BLaER1 (cell line): ENCODE data around the gene ABL2.

ENCODE experiments used
- H3K27ac ChIP-seq: shearing (Covaris generic); formaldehyde crosslinking; 2 replicates; pipeline ENCODE4 v1.8.1; 2022
- H3K27me3 ChIP-seq: shearing (Covaris generic); formaldehyde crosslinking; 2 replicates; pipeline ENCODE4 v1.8.1; 2022
- H3K36me3 ChIP-seq: shearing (Covaris generic); formaldehyde crosslinking; 2 replicates; pipeline ENCODE4 v1.8.1; 2022
- H3K4me1 ChIP-seq: shearing (Covaris generic); formaldehyde crosslinking; 2 replicates; pipeline ENCODE4 v1.8.1; 2022
- H3K4me2 ChIP-seq: shearing (Covaris generic); formaldehyde crosslinking; 2 replicates; pipeline ENCODE4 v1.8.1; 2022
- H3K4me3 ChIP-seq: shearing (Covaris generic); formaldehyde crosslinking; 2 replicates; pipeline ENCODE4 v1.8.1; 2022
- H3K9ac ChIP-seq: shearing (Covaris generic); formaldehyde crosslinking; 2 replicates; pipeline ENCODE4 v1.8.1; 2022
- H3K9me3 ChIP-seq: shearing (Covaris generic); formaldehyde crosslinking; 2 replicates; pipeline ENCODE4 v1.8.1; 2022
- H4K20me1 ChIP-seq: shearing (Covaris generic); formaldehyde crosslinking; 2 replicates; pipeline ENCODE4 v1.8.1; 2022
- Cebpa-rat ChIP-seq: shearing (Covaris generic); IDR thresholded peaks from 2 replicates; pipeline ENCODE4 v1.8.1; 2022

Gene ABL2

DNA sequence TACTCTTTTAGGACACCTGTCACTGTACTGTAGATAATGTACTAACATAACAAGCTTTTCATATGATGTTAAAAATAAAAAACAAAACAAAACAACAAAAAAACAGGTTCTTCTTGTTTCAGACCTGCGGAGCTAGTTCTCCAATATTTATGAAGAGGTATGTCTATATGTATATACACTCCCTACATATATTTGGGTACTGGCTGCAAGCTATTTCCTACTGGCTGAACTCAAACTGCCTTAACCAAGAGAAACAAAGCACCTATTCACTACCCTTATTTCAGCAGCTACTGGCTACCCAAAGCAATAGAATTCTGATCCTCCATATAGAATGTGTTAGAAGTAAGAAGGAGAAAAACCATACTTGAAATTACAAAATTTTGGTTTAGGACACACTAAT, 73.5 kb downstream of the ABL2 start:
- TF ChIP-seq Cebpa-rat = no peak
- Histone ChIP-seq H3K4me2 (no peak overlapping the region), H3K36me3 (no peaks in the 10 kb centered on the region), H3K4me1 (peaks cover 5% of the 10 kb centered on the region), H3K27ac (no peak overlapping the region), H3K27me3 (no peaks in the 10 kb centered on the region), H3K9ac (no peak overlapping the region), H3K9me3 (no peaks in the 10 kb centered on the region), H4K20me1 (peaks cover 13% of the 10 kb centered on the region; the same call in 1 of the 2 replicates), H3K4me3 (no peak overlapping the region)

DNA sequence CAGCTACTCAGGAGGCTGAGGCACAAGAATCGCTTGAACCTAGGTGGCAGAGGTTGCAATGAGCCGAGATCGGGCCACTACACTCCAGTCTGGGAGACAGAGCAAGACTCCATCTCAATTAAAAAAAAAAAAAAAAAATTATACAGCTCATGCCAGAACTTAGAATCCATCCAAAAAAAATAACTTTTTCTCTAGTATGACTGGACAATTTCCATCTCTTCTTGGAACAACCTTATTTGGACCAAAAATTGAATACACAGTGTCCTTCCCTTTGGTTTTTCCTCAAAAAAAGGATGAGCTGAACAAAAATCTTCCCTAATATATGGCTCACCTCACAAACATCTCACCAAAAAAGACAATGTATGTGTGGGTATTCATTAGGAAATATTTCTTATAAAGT, 73.9 kb downstream of the ABL2 start:
- no peaks in the 10 kb centered on the region for H3K36me3 ChIP-seq
- H3K4me1 ChIP-seq = peaks cover 5% of the 10 kb centered on the region
- no peak for TF ChIP-seq Cebpa-rat
- H3K27ac ChIP-seq = no peak overlapping the region
- H3K4me3 ChIP-seq = no peak overlapping the region
- no peaks in the 10 kb centered on the region for H3K27me3 ChIP-seq
- H3K4me2 ChIP-seq = no peak overlapping the region
- no peak overlapping the region for H3K9ac ChIP-seq
- H3K9me3 ChIP-seq = peaks cover 2% of the 10 kb centered on the region; the same call in 1 of the 2 replicates
- peaks cover 13% of the 10 kb centered on the region; the same call in 1 of the 2 replicates for H4K20me1 ChIP-seq

DNA sequence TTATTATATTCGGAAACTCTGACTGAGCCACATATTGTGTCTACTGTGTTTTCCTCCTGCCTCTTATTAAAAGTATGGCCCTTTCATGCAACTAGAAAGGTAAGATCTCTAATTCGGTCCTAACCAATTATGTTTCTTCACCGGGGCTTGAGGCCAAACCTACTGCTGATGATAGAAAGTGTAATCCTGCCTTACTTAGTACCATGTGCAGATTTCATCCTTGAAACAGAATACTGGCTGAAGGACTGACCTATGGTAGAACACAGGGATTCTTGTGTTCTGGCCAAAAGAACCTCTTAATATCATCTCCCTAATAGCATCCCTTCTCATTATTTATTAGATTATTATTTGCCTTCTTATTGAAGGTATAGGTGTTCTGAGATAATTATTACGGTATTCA, 75.0 kb downstream of the ABL2 start:
- H3K9me3 ChIP-seq = peaks cover 14% of the 10 kb centered on the region
- no peak overlapping the region for H3K27ac ChIP-seq
- TF ChIP-seq Cebpa-rat = no peak
- no peak overlapping the region for H3K4me3 ChIP-seq
- peaks cover 8% of the 10 kb centered on the region; the same call in 1 of the 2 replicates for H4K20me1 ChIP-seq
- no peaks in the 10 kb centered on the region for H3K27me3 ChIP-seq
- H3K9ac ChIP-seq = no peak overlapping the region
- H3K4me2 ChIP-seq = no peak overlapping the region
- H3K36me3 ChIP-seq = peaks cover 10% of the 10 kb centered on the region; the same call in 1 of the 2 replicates
- H3K4me1 ChIP-seq = peaks cover 5% of the 10 kb centered on the region

DNA sequence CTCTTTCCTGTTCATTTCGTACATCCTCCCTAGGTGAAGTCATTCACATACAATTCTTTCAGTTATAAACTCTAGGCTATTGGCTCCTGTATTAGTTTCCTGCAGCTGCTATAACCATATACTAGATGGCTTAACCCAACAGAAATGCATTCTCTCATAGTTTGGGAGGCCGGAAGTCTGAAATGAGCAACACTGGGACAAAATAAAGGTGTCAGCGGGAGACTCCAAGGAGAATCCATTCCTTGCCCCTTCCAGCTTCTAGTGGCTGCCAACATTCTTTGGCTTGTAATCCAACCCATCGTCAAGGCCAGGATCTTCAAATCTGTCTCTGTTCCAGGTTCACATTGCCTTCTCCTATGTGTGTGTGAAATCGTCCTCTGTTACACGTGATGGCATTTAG, 76.3 kb downstream of the ABL2 start:
- Histone ChIP-seq H4K20me1 (peaks cover 8% of the 10 kb centered on the region; the same call in 1 of the 2 replicates), H3K27ac (no peak overlapping the region), H3K4me2 (no peak overlapping the region), H3K9me3 (peaks cover 26% of the 10 kb centered on the region), H3K36me3 (peaks cover 22% of the 10 kb centered on the region), H3K27me3 (no peaks in the 10 kb centered on the region), H3K4me1 (peaks cover 5% of the 10 kb centered on the region), H3K4me3 (no peak overlapping the region), H3K9ac (no peak overlapping the region)
- no peak for TF ChIP-seq Cebpa-rat

DNA sequence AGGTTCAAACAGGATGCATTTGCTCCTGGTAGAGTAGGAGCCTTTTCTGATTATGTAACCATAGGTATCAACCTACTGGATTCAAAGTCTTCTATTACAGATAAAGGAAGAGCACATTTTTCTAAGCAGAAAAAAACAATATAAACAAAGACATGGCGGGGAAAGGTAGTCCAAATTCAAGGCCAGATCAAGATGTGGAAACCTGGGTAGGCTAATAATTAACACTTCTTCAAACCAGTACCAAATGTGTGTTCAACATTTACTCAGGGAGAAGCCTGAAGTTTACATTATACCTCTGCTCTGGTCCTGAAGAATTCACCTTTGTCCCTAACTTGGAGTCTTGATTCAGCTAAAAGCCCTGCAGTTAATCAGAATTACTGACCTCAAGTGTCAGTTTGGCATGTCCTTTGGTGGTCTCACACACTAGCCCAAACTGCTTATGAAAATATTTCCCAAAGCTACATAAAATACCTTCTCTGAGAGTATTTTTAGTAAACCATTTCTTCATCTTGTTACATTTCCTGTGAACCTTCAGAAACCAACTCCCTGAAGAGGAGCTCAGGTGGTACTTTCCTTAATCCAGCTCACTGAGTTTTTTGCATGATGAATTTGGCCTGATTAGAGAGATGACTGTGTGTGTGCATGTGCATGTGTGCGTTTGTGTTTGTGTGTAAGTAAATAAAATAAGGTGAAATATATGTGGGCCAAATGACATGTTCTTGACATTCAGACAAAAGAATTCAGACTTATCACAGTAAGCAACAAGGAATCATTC, 77.4 kb downstream of the ABL2 start:
- H3K27me3 ChIP-seq = no peaks in the 10 kb centered on the region
- peaks cover 31% of the 10 kb centered on the region for H3K36me3 ChIP-seq
- TF ChIP-seq Cebpa-rat = no peak
- peaks cover 5% of the 10 kb centered on the region for H3K4me1 ChIP-seq
- no peak overlapping the region for H3K4me3 ChIP-seq
- no peak overlapping the region for H3K9ac ChIP-seq
- H4K20me1 ChIP-seq = no peaks in the 10 kb centered on the region
- H3K27ac ChIP-seq = no peak overlapping the region
- no peak overlapping the region for H3K4me2 ChIP-seq
- H3K9me3 ChIP-seq = peaks cover 35% of the 10 kb centered on the region

DNA sequence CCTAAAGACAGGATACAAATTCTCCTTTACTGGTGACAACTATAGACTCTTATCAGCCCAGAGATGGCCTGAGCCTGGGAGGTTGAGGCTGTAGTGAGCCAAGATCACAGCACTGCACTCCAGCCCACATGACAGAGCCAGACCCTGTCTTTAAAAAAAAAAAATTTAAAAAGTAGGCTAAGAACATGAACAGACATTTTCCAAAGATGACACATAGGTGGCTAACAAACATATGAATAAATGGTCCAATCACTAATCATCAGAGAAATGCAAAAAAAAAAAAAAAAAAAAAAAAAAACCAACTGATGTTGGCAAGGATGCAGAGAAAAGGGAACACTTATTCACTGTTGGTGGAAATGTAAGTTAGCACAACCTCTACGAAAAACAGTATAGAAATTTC, 82.6 kb downstream of the ABL2 start:
- H3K4me1 ChIP-seq = peaks cover 15% of the 10 kb centered on the region
- H3K27me3 ChIP-seq = no peaks in the 10 kb centered on the region
- H3K4me3 ChIP-seq = no peak overlapping the region
- peaks cover 37% of the 10 kb centered on the region for H3K36me3 ChIP-seq
- no peak overlapping the region for H3K27ac ChIP-seq
- no peak overlapping the region for H3K9ac ChIP-seq
- peaks cover 35% of the 10 kb centered on the region for H3K9me3 ChIP-seq
- no peak for TF ChIP-seq Cebpa-rat
- H4K20me1 ChIP-seq = no peaks in the 10 kb centered on the region
- H3K4me2 ChIP-seq = no peak overlapping the region

DNA sequence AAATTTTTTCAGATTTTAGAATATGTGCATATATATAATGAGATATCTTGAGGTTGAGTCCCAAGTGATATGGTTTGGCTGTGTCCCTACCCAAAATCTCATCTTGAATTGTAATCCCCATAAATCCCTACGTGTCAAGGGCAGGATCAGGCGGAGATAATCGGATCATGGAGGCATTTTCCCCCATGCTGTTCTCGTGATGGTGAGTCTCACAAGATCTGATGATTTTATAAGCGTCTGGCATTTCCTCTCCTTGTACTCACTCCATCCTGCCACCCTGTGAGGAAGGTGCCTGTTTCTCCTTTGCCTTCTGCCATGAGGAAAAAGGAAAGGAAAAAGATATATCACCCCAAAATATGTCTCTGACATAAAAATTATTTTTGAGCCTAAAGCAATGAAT, 83.0 kb downstream of the ABL2 start:
- TF ChIP-seq Cebpa-rat = no peak
- Histone ChIP-seq H3K27me3 (no peaks in the 10 kb centered on the region), H3K9ac (no peak overlapping the region), H3K4me3 (no peak overlapping the region), H4K20me1 (no peaks in the 10 kb centered on the region), H3K4me1 (peaks cover 20% of the 10 kb centered on the region), H3K9me3 (peaks cover 35% of the 10 kb centered on the region), H3K36me3 (peaks cover 37% of the 10 kb centered on the region), H3K27ac (no peak overlapping the region), H3K4me2 (no peak overlapping the region)

DNA sequence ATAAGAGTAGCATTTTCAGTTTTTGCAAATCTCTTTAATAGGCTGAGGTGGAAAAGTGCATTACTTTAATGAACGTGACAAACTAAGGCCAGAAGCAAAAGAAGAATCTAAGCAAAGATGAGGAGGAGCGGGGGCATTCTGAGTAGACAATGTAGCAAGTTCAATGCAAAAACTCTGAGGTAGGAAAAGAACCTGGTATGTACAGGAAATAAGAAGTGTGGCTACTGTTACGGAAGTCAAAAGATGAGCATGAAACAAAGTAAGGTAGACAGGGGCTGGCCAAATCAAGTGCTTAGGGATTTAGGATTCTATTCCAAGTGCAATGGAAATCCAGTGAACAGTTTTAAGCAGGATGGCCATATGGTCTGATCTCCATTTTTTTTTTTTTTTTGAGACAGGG, 84.0 kb downstream of the ABL2 start:
- Histone ChIP-seq H3K4me2 (no peak overlapping the region), H3K9ac (no peak overlapping the region), H3K27me3 (no peaks in the 10 kb centered on the region), H3K36me3 (peaks cover 42% of the 10 kb centered on the region), H3K4me3 (no peak overlapping the region), H3K27ac (no peak overlapping the region), H3K4me1 (peaks cover 26% of the 10 kb centered on the region), H3K9me3 (peaks cover 32% of the 10 kb centered on the region), H4K20me1 (no peaks in the 10 kb centered on the region)
- TF ChIP-seq Cebpa-rat = no peak

DNA sequence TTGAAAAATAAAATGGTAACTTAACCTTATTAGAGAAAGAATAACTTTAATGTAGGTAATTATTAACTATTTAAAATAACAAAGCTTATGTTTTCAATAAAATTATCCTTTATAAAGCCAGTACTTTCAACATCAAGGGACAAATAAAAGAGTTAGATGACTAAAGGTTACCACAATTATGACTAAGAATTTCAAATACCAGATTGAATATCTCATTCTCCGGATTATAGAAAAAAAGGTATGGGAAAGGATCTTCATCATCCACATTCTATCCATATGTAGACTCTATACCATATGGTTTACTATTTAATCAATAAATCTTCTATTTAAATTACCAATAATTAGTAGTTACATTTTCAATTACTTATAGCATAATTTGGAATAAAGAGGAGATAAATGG, 84.9 kb downstream of the ABL2 start:
- Histone ChIP-seq H3K4me1 (peaks cover 26% of the 10 kb centered on the region), H3K9ac (no peak overlapping the region), H3K36me3 (peaks cover 43% of the 10 kb centered on the region), H3K4me2 (no peak overlapping the region), H3K9me3 (peaks cover 28% of the 10 kb centered on the region), H3K27ac (no peak overlapping the region), H3K4me3 (no peak overlapping the region), H4K20me1 (no peaks in the 10 kb centered on the region), H3K27me3 (no peaks in the 10 kb centered on the region)
- no peak for TF ChIP-seq Cebpa-rat

DNA sequence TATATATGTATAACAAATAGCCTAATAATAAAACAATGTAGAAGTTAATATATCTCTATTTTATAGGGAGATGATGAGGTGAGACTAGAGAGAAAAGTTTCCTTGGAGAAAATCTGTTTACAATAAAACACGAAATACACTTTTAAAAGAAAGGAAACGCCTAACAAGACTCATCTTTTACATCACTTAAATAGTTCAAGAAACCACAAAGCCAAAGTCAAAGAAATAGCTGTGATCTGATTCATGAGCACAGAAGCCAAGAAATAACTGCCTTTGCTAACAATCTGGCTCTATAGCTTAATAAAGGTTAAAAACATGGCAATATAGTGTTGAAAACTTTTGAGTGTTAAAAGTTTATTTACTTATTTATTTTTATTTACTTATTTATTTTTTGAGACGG, 86.2 kb downstream of the ABL2 start:
- Histone ChIP-seq H3K9ac (no peak overlapping the region), H3K4me3 (no peak overlapping the region), H3K4me2 (peak overlapping the region; percentile 39), H3K36me3 (peaks cover 33% of the 10 kb centered on the region), H3K27ac (no peak overlapping the region), H4K20me1 (no peaks in the 10 kb centered on the region), H3K4me1 (peaks cover 26% of the 10 kb centered on the region), H3K9me3 (peaks cover 19% of the 10 kb centered on the region), H3K27me3 (no peaks in the 10 kb centered on the region)
- TF ChIP-seq Cebpa-rat = no peak
